Measurements from ENCODE around the gene TUNAR.

The TUNAR gene

GRCh38 chr14:95876761-95877538 is at the start of gene TUNAR:
TUNAR (plus strand) TSS chr14:95876832.
- no peak for DNase-seq

- no peak for DNase-seq
Observed at GRCh38 chr14:95828649-95829265, 47.9 kb upstream of the TUNAR start.

- DNase-seq, result no peak
Observed at GRCh38 chr14:95829321-95829720, 47.3 kb upstream of the TUNAR start.

- DNase-seq, result no peak
Observed at GRCh38 chr14:95830386-95830785, 46.2 kb upstream of the TUNAR start.

- DNase-seq, result no peak
Observed at GRCh38 chr14:95831041-95831440, 45.6 kb upstream of the TUNAR start.

GRCh38 chr14:95831468-95831867 is 45.2 kb upstream of the TUNAR start:
- DNase-seq, result no peak

GRCh38 chr14:95832012-95832411 is 44.6 kb upstream of the TUNAR start:
- no peak for DNase-seq

- no peak for DNase-seq
Observed at GRCh38 chr14:95833429-95833828, 43.2 kb upstream of the TUNAR start.

- DNase-seq, result no peak
Observed at GRCh38 chr14:95834496-95834895, 42.1 kb upstream of the TUNAR start.

- no peak for DNase-seq
Observed at GRCh38 chr14:95835121-95835730, 41.4 kb upstream of the TUNAR start.

GRCh38 chr14:95838862-95839261 is 37.8 kb upstream of the TUNAR start:
- DNase-seq, result no peak

GRCh38 chr14:95840094-95840700 is 36.4 kb upstream of the TUNAR start:
- no peak for DNase-seq

GRCh38 chr14:95841668-95842067 is 35.0 kb upstream of the TUNAR start:
- DNase-seq, result no peak

- DNase-seq, result no peak
Observed at GRCh38 chr14:95849761-95850160, 26.9 kb upstream of the TUNAR start.

GRCh38 chr14:95850429-95850828 is 26.2 kb upstream of the TUNAR start:
- DNase-seq, result no peak

GRCh38 chr14:95855606-95856005 is 21.0 kb upstream of the TUNAR start:
- no peak for DNase-seq

GRCh38 chr14:95857275-95857674 is 19.4 kb upstream of the TUNAR start:
- DNase-seq, result no peak

- DNase-seq, result no peak
Observed at GRCh38 chr14:95858893-95859292, 17.7 kb upstream of the TUNAR start.

- no peak for DNase-seq
Observed at GRCh38 chr14:95862243-95862642, 14.4 kb upstream of the TUNAR start.

GRCh38 chr14:95863295-95863694 is 13.3 kb upstream of the TUNAR start:
- no peak for DNase-seq

- DNase-seq, result no peak
Observed at GRCh38 chr14:95869776-95870175, 6.9 kb upstream of the TUNAR start.

GRCh38 chr14:95870772-95871171 is 5.9 kb upstream of the TUNAR start:
- no peak for DNase-seq

- DNase-seq, result no peak
Observed at GRCh38 chr14:95871531-95871930, 5.1 kb upstream of the TUNAR start.

- DNase-seq, result no peak
Observed at GRCh38 chr14:95872777-95873176, 3.9 kb upstream of the TUNAR start.
